ENCODE data around the gene MTMR3. TPM values are rescaled to one million over a fixed set of nuclear protein-coding genes. Genes with fewer than 3 reads are reported as not detected.
A peak's percentile ranks its signal among the peaks of the same experiment; 100 is the strongest.

MTMR3 gene
- total and polyA plus RNA-seq, 11 donors, result 9.6 to 44.8 (median 34.6) TPM

- intact Hi-C loops (cut with DNase I), result no loop called here
- peaks cover 0 to 16% (median 0%) of the 10 kb centered on the region in 12 donors for H3K4me1 ChIP-seq
- DNase-seq (no peak), ATAC-seq (no peak)
- no peaks in the 10 kb centered on the region for H3K27me3 ChIP-seq
- 74 to 93% (median 86%) methylated on average over 1 of the region's 1 CpG for WGBS, 4 donors
- TF ChIP-seq, protein P1, sequence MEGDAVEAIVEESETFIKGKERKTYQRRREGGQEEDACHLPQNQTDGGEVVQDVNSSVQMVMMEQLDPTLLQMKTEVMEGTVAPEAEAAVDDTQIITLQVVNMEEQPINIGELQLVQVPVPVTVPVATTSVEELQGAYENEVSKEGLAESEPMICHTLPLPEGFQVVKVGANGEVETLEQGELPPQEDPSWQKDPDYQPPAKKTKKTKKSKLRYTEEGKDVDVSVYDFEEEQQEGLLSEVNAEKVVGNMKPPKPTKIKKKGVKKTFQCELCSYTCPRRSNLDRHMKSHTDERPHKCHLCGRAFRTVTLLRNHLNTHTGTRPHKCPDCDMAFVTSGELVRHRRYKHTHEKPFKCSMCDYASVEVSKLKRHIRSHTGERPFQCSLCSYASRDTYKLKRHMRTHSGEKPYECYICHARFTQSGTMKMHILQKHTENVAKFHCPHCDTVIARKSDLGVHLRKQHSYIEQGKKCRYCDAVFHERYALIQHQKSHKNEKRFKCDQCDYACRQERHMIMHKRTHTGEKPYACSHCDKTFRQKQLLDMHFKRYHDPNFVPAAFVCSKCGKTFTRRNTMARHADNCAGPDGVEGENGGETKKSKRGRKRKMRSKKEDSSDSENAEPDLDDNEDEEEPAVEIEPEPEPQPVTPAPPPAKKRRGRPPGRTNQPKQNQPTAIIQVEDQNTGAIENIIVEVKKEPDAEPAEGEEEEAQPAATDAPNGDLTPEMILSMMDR (IDR thresholded peaks at IDR 0.05), result no peak
- TF ChIP-seq POLR2A (IDR thresholded peaks at IDR 0.05), result no peak
- H3K27ac ChIP-seq, result no peak overlapping the region
- H3K9me3 ChIP-seq, result no peaks in the 10 kb centered on the region
- H3K4me3 ChIP-seq, result no peak overlapping the region
- H3K36me3 ChIP-seq, result peaks cover 0 to 88% (median 64%) of the 10 kb centered on the region in 9 donors
These were observed 102.9 kb downstream of the MTMR3 start for GRCh38 chr22:29985912-29986311.

DNA sequence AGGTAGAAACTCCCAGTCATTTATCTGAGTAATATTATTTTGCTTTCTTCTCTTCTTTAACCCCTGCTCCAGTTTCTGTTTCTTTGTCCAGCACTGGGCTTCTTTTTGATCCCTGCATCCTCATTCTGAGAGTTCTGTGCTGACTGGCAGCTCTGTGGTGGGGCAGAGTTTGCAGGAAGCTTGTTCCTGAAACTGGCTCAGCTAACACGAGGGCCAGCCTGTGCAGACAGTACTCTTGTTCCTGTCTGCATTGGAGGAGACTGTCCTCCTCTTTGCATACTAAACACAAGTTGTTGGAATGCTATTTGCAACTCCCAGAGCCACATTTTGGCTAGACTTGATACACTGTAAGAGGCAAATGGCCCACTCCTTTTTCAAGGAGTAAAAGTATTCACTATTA, 104.2 kb downstream of the MTMR3 start:
- WGBS, 4 donors, result 12 to 29% (median 23%) methylated on average over 1 of the region's 1 CpG
- intact Hi-C loops (cut with DNase I), result no loop called here
- H3K27ac ChIP-seq, result no peak overlapping the region
- H3K9me3 ChIP-seq, result no peaks in the 10 kb centered on the region
- H3K27me3 ChIP-seq, result no peaks in the 10 kb centered on the region
- ATAC-seq (peak in 1 of 4 donors; percentile 57), DNase-seq (no peak)
- TF ChIP-seq, protein P1 (IDR thresholded peaks at IDR 0.05), result no peak
- TF ChIP-seq POLR2A (IDR thresholded peaks at IDR 0.05), result no peak
- H3K36me3 ChIP-seq, result peaks cover 0 to 88% (median 63%) of the 10 kb centered on the region in 9 donors
- no peak overlapping the region for H3K4me3 ChIP-seq
- peaks cover 0 to 16% (median 0%) of the 10 kb centered on the region in 12 donors for H3K4me1 ChIP-seq

GRCh38 chr22:29988719-29989118, 105.7 kb downstream of the MTMR3 start:
- Histone ChIP-seq H3K27ac (no peak overlapping the region), H3K27me3 (no peaks in the 10 kb centered on the region), H3K9me3 (no peaks in the 10 kb centered on the region), H3K4me1 (peaks cover 0 to 16% (median 0%) of the 10 kb centered on the region in 12 donors), H3K36me3 (peaks cover 0 to 90% (median 65%) of the 10 kb centered on the region in 9 donors), H3K4me3 (no peak overlapping the region)
- WGBS, 4 donors, result 86 to 94% (median 90%) methylated on average over 2 of the region's 2 CpGs
- no peak for ATAC-seq
- TF ChIP-seq POLR2A (IDR thresholded peaks at IDR 0.05), result no peak
- no peak for DNase-seq
- intact Hi-C loops (cut with DNase I), result no loop called here

DNA sequence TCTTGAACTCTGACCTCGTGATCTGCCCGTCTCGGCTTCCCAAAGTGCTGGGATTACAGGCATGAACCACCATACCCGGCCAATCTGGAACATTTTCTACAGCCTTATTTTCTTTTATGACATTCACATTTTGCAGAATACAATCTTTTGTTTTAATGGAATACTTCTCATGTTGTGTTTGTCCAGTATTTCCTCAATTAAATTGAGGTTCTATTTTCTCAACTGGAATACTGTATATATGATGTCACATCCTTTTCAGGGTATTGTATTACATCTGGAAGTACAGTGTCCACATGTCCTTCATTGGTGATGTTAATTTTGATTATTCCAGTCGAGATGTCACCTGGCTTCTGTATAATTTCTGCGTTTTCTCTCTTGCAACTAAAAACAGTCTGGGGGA, 106.5 kb downstream of the MTMR3 start:
- Histone ChIP-seq H3K4me3 (no peak overlapping the region), H3K27me3 (no peaks in the 10 kb centered on the region), H3K9me3 (no peaks in the 10 kb centered on the region), H3K36me3 (peaks cover 0 to 86% (median 59%) of the 10 kb centered on the region in 9 donors), H3K27ac (no peak overlapping the region), H3K4me1 (peaks cover 0 to 17% (median under 1%) of the 10 kb centered on the region in 12 donors)
- no peak for ATAC-seq
- DNase-seq, result no peak
- no peak for TF ChIP-seq POLR2A (IDR thresholded peaks at IDR 0.05)
- TF ChIP-seq, protein P1 (IDR thresholded peaks at IDR 0.05), result no peak
- intact Hi-C loops (cut with DNase I), result no loop called here
- WGBS, 4 donors, result 92 to 96% (median 94%) methylated on average over 6 of the region's 6 CpGs
